Testis (tissue), 2 donors: ENCODE data around the gene NFIB.

Experiments
- CTCF ChIP-seq, 3 experiments: fragments of 450-650 bp in 2 of 3; fragments of 200-600 bp in 1 of 3; sonication (generic) in 1 of 3; IDR thresholded peaks; one replicate each; pipeline ENCODE4 v1.5.1; 2016 to 2019; ENCODE audit warnings: antibody characterized with exemption in 3 of 3, mild to moderate bottlenecking in 2 of 3, moderate library complexity in 1 of 3
- POLR2A ChIP-seq: fragments of 450-650 bp; IDR thresholded peaks from one replicate; pipeline ENCODE4 v1.6.1; 2017; ENCODE audit warnings: antibody characterized with exemption, mild to moderate bottlenecking, moderate library complexity

- TF ChIP-seq CTCF (IDR thresholded peaks at IDR 0.05) (no peak), POLR2A (no peak)
Measured at GRCh38 chr9:14103115-14103514, 210.8 kb downstream of the NFIB start.
